A673 (cell line): Measurements from ENCODE around the gene RAB44. TPM values are rescaled to one million over a fixed set of nuclear protein-coding genes. Genes with fewer than 3 reads are reported as not detected.

Experiments
- BruUV-seq: library from RNA; stranded (reverse); fragments of 400-500 nt; replicated peaks from 2 replicates; lab custom pipeline; 2021; lab: Mats Ljungman, UMichigan
- CTCF ChIA-PET: fragments of 300-600 bp; sonication (Branson Sonifier 250); formaldehyde crosslinking; loops from one replicate; lab custom pipeline; 2022; ENCODE audit warnings: antibody characterized with exemption; lab: Charles Lee
- POLR2A ChIA-PET: fragments of 300-600 bp; sonication (Branson Sonifier 250); formaldehyde crosslinking; loops from one replicate; lab custom pipeline; 2022; ENCODE audit warnings: antibody characterized with exemption; ENCODE audit not compliant: low non-redundant PET; lab: Charles Lee
- DNase-seq: peaks from one replicate; pipeline ENCODE4 v3.0.0-alpha.2; 2015; ENCODE audit warnings: low spot score
- H3K27ac ChIP-seq: fragments of 200-600 bp; sonication (generic); 2 replicates; pipeline ENCODE4 v1.5.1; 2016; ENCODE audit warnings: mixed run types, low read depth, mild to moderate bottlenecking, mixed read lengths, antibody characterized with exemption, low read length; ENCODE audit not compliant: poor library complexity, severe bottlenecking
- H3K27me3 ChIP-seq: fragments of 200-600 bp; sonication (generic); replicated peaks from 2 replicates; pipeline ENCODE4 v1.6.1; 2017; ENCODE audit warnings: mixed run types, low read depth, mild to moderate bottlenecking, mixed read lengths, antibody characterized with exemption, low read length; ENCODE audit not compliant: insufficient read depth, poor library complexity
- H3K36me3 ChIP-seq: fragments of 200-600 bp; sonication (generic); 2 replicates; pipeline ENCODE4 v1.6.1; 2016; ENCODE audit warnings: mixed run types, mild to moderate bottlenecking, mixed read lengths, antibody characterized with exemption, low read length; ENCODE audit not compliant: insufficient read depth, poor library complexity, severe bottlenecking
- H3K4me1 ChIP-seq: fragments of 200-600 bp; sonication (generic); 2 replicates; pipeline ENCODE4 v1.6.1; 2017; ENCODE audit warnings: mixed run types, mild to moderate bottlenecking, mixed read lengths, antibody characterized with exemption, low read length; ENCODE audit not compliant: insufficient read depth, poor library complexity, severe bottlenecking
- H3K4me3 ChIP-seq: fragments of 200-600 bp; sonication (generic); 2 replicates; pipeline ENCODE4 v1.5.1; 2016; ENCODE audit warnings: low read depth, mixed run types, mild to moderate bottlenecking, mixed read lengths, low read length; ENCODE audit not compliant: poor library complexity, severe bottlenecking
- H3K9me3 ChIP-seq: fragments of 200-600 bp; sonication (generic); 2 replicates; pipeline ENCODE4 v1.6.1; 2016; ENCODE audit warnings: mixed run types, low read depth, mild to moderate bottlenecking, mixed read lengths, antibody characterized with exemption, low read length; ENCODE audit not compliant: poor library complexity, severe bottlenecking
- EZH2 ChIP-seq: fragments of 200-600 bp; sonication (generic); IDR thresholded peaks from 2 replicates; pipeline ENCODE4 v1.6.1; 2017; ENCODE audit warnings: borderline replicate concordance, low read depth, mild to moderate bottlenecking, mixed read lengths, antibody characterized with exemption, low read length; ENCODE audit not compliant: poor library complexity, severe bottlenecking
- intact Hi-C: fragments of 100-400 bp; cut with micrococcal nuclease; formaldehyde crosslinking; loops from one replicate; pipeline ENCODE4 v1.10.0; 2022; ENCODE audit not compliant: unreplicated experiment
- total RNA-seq: library from RNA; stranded (reverse); gene quantifications from 2 replicates; pipeline ENCODE4 v1.2.3, GENCODE V29; 2021
- TF ChIP-seq, protein P1 (sequence below): fragments of 300-800, 200-600 bp; sonication (generic); conservative IDR thresholded peaks from 2 replicates; pipeline ENCODE4 v1.5.1; 2017; ENCODE audit warnings: low read depth, mild to moderate bottlenecking, antibody characterized with exemption, low read length, moderate library complexity, mixed read lengths

Gene RAB44
- total RNA-seq, 1 experiment from 2014 or later: not detected

GRCh38 chr6:36665180-36665579, 32.4 kb upstream of the RAB44 start:
- DNase-seq: no peak
- no peaks in the 10 kb centered on the region for H3K36me3 ChIP-seq
- H3K9me3 ChIP-seq: no peaks in the 10 kb centered on the region
- ChIA-PET CTCF (no interaction called here), POLR2A (no interaction called here)
- no peak overlapping the region for H3K4me3 ChIP-seq
- intact Hi-C loops: no loop called here
- H3K27ac ChIP-seq: no peak overlapping the region
- no peak for TF ChIP-seq EZH2
- TF ChIP-seq, protein P1, sequence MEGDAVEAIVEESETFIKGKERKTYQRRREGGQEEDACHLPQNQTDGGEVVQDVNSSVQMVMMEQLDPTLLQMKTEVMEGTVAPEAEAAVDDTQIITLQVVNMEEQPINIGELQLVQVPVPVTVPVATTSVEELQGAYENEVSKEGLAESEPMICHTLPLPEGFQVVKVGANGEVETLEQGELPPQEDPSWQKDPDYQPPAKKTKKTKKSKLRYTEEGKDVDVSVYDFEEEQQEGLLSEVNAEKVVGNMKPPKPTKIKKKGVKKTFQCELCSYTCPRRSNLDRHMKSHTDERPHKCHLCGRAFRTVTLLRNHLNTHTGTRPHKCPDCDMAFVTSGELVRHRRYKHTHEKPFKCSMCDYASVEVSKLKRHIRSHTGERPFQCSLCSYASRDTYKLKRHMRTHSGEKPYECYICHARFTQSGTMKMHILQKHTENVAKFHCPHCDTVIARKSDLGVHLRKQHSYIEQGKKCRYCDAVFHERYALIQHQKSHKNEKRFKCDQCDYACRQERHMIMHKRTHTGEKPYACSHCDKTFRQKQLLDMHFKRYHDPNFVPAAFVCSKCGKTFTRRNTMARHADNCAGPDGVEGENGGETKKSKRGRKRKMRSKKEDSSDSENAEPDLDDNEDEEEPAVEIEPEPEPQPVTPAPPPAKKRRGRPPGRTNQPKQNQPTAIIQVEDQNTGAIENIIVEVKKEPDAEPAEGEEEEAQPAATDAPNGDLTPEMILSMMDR: no peak
- no peaks in the 10 kb centered on the region for H3K27me3 ChIP-seq
- peaks cover 33% of the 10 kb centered on the region for H3K4me1 ChIP-seq
- no TSS peak for BruUV-seq

DNA sequence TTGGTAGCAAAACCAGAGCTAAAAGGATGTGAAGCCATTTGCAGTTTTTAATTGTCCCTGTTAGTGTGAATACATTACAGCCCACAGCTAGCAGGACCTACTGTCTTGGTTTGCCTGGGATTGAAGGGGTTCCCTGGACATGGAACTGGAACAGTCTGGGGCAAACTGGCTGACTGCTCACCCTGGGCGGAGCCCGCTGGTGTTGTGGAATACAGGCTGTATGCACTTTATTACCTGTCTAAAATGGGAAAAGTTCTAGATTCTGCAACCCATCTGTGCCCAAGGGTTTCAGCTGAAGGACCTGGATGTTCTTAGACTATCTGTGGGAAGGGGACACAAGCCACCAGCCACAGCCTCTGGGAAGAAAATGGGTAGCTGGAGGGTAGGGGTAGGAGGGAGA, 31.3 kb upstream of the RAB44 start:
- Histone ChIP-seq H3K9me3 (no peaks in the 10 kb centered on the region), H3K27ac (peak overlapping the region; percentile 33)

DNA sequence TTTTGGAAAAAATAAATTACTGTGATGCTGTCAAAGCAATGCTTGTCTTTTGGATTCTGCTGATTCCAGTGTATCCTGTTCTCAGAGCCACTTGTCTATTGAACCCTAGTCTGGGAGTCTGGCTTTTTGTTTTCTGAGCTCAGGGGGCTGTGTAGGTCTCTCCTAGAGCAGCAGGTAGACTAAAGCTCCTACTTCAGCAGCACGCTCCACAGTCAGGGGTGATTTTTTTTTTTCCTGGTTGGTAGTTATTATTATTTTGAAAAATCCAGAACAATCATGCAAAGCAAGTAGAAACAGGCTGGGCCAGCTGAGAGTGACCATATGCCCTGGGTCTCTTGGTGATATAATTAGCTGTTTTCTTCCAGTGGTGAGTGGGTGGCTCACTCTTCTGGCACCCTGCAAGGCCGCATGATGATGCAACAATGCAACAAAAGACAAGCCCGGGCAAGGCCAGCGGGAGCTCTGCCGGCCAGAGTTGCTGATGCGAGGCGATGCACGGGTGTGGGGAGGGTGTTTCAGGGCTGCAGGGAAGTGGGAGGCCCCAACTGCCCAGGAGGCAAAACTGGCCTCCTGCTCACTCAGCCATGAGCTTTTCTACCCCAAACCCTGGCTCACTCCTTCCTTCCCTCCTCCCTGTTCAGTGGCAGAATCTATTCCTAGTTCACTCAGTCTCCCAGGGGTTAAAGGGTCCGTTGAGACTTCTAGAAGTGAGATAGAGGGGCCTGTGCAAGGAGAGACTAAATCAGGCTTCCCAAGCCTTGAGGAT, 30.6 kb upstream of the RAB44 start:
- ChIA-PET POLR2A (interaction anchor here (0.7 to 1.0 kb wide), 4 partner anchors 9 to 43 kb away, joined by 3 read pairs; partner anchors contain the start of gene CDKN1A), CTCF (no interaction called here)
- no TSS peak for BruUV-seq
- Histone ChIP-seq H3K4me3 (no peak overlapping the region), H3K27me3 (no peaks in the 10 kb centered on the region), H3K36me3 (no peaks in the 10 kb centered on the region), H3K4me1 (peaks cover 33% of the 10 kb centered on the region), H3K27ac (peak overlapping the region; percentile 33), H3K9me3 (no peaks in the 10 kb centered on the region)
- peak; percentile 72 for DNase-seq
- intact Hi-C loops: no loop called here
- TF ChIP-seq, protein P1: no peak
- TF ChIP-seq EZH2: no peak

More for the DNA sequence above, 31.3 kb upstream of the RAB44 start:
- Histone ChIP-seq H3K27me3 (no peaks in the 10 kb centered on the region), H3K4me1 (peaks cover 33% of the 10 kb centered on the region), H3K4me3 (no peak overlapping the region), H3K36me3 (no peaks in the 10 kb centered on the region)
- CTCF ChIA-PET: interaction anchor here (0.7 kb wide), 1 partner anchor 12 kb away, joined by 3 read pairs; the partner anchor contains the start of gene CDKN1A
- intact Hi-C loops: no loop called here
- no peak for DNase-seq
- BruUV-seq: no TSS peak
- POLR2A ChIA-PET: interaction anchor here (0.6 to 1.0 kb wide), 4 partner anchors 10 to 43 kb away, joined by 3 read pairs; no protein-coding TSS in a partner anchor
- TF ChIP-seq, protein P1: no peak
- TF ChIP-seq EZH2: no peak
